ENCODE results near the gene ABR.
"Not testable (repeated sequence)": the region's sequence is repeated elsewhere in the genome, so short reads cannot be mapped to it uniquely, and the experiment has no call there.

Gene ABR

DNA sequence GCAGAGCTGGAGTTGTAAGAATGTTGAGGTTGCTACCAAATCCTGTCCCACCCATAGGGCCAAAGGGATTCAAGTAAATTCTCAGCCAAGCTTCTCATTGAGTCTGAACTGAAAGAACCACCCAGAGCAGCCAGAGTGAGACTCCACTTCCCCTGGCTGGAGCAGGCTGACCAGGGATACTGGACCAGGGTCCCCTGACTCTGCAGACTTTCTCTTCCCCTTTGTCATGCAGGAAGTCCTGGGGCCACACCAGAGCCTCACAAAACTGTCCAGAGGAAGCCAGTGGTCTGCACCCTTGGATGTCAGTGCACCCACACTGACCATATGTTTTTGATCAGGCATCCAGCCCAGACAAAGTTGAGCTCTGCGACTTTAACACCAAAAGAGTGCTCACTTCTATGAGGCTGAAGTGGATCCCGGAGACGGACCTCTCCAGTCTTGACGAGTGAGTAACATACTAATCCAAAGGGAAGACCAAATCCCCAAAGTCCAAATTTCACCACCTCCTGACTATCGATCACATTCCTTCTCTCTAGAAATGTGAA, 204.3 kb downstream of the ABR start:
- no peak for DNase-seq

DNA sequence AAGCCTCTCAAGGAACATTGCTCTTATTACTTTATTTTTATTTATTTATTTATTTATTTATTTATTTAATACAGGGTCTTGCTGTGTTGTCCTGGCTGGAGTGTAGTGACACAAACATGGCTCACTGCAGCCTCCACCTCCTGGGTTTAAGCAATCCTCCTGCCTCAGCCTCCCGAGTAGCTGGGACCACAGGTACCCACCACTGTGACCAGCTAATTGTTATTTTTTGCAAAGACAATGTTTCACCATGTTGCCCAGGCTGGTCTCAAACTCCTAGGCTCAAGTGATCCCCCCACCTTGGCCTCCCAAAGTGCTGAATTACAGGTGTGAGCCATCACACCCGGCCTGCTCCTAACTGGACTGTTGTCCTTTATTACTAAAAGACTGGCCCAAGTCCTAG, 205.0 kb downstream of the ABR start:
- DNase-seq, result not testable (repeated sequence)

DNA sequence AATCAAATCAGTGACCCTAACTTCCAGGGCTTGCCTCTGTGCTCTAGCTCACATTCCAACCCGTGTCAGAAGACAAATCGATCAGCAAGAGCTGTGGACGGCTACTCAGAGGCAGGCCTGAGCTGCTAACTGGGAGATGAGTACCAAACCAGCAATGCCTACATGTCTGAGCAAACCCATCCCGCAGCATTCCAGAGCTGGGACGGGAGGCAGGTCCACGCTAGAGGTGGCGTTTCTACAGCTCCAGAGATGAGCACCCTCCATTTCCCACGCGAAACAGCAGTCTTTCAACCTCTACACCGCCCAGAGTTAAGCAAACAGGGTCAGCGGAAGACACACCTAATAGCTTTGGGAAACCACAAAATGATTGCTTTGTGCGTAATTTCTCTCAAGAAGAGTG, 206.7 kb downstream of the ABR start:
- DNase-seq, result no peak

DNA sequence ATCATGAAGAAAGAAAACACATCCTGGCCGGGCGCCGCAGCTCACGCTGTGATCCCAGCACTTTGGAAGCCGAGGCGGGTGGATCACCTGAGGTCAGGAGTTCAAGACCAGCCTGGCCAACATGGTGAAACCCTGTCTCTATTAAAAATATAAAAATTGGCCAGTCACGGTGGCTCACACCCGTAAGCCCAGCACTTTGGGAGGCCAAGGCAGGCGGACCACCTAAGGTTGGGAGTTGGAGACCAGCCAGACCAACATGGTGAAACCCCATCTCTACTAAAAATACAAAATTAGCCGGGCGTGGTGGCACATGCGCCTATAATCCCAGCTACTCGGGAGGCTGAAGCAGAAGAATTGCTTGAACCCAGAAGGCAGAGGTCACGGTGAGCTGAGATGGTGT, 207.9 kb downstream of the ABR start:
- DNase-seq, result not testable (repeated sequence)

DNA sequence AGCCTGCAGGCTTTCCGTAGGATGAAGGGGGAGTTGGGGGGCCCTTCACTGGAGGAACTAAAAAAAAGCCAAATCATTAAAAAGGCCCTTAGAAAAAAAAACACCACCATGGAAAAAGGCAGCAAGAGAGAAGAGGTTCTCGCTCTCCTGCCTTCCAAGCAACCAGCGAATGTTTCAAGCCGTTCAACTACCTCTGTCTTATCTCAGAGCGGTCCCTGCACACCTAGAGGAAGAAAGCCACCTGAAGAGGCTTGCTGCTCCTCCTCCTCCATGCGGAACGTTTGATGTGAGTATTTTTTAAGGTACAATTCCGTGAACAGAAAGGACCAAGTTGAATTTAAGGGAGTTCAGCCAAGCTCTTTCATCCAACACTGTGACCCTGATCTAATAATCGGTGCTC, 209.4 kb downstream of the ABR start:
- DNase-seq, result no peak

DNA sequence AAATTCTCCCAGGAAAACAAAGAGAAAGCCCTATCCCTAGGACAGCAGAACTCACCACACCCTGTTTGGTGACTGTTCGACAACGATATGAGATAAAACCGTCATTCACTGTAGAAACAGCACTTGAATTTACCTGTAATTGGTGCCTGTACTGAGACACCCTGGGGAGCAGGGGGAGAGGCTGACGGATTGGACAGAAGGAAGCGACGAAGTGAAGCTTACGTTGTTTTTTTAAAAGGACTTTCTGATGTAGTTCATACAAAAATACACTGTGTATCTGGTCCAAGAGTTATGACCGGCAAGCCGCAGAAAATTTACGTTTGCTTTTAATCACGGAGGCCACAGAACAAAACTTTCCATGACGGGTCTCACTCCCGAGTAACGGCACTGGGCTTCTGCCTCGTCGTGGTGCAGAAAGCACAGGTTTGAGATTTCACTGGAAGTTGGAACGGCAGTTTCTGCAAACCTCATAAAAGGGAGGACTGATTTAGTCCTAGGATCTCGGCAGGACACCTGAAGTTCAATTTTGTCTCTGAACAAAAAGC, 209.9 kb downstream of the ABR start:
- DNase-seq, result no peak

DNA sequence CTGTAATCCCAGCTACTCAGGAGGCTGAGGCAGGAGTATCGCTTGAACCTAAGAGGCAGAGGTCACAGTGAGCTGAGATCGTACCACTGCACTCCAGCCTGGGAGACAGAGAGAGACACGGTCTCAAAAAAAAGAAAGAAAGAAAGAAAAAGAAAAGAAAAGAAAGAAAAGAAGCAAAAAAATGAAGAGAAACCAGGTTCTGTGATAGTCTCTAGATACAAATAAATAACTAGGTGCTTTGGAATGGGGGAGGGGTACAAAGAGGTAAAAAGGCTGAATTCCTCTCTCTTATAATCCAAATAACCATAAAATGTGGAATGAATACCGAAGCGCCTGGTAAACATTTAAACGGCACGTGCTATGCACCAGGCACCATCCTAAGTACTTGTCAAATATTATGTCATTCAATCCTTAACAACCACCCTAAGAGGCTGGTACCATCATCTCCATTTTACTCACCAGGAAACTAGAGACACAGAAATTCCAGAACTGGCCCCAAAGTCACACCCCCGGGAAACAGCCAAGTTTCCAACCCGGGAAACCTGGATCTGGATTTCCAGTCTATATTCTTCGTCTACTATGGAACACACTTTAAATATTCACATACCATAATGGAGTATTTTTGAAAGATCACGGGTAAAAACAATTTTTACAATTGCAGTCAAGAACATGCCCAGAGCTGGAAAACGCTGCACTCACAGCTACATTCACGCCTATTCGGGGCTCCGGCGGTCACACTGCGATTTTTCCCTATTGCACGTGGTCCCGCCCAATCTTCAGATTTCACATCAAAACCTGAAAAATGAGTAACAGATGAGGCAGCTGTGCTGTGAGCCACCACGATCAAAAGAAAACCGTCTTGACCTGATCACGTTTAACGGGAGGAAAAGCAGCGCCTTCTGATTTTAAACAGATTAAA, 210.7 kb downstream of the ABR start:
- peak; percentile 37 for DNase-seq

DNA sequence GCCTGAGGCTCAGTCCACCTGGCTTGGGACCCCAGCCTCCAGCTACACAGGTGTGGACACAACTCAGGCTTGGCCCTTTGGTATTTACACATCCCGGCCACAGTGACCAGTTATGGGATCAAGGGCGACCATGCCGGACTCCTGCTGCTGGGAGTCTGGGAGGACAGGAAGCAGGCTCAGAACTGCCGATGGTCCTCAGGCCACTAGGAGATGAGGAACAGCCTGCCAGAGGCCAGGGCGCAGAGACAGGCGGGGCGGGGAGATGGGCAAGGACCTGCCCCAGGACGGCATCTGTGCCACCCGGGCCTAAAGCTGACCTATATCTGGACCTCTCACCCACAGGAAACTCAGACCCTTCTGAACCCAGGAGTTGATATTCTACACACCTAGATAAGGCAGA, 212.7 kb downstream of the ABR start:
- DNase-seq, result no peak

DNA sequence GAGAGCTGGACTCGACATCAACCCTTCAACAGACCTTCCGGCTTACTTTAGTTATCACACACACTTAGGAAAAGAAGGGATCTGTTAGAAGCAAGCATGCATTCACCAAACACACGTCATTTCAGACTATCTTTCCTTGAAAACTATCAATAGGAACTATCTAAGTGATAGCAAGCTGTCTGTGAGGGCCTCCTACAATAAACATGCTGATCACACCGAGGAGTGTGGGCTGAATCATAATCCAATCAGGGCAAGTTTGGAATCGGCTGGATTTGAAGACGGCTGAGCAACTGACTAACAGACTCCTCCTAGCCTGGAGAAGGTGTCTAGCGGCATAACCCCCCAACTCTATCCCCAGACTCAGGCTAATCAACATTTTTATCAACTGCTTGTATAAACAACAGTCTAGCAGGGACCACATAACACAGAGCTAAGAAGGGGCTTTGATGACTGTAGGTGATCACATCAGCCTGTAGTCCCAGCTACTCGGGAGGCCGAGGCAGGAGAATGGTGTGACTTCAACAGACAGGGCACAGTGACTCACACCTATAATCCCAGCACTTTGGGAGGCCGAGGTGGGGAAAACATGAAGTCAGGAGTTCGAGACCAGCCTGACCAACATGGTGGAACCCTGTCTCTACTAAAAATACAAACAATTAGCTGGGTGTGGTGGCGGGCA, 214.3 kb downstream of the ABR start:
- DNase-seq, result no peak

DNA sequence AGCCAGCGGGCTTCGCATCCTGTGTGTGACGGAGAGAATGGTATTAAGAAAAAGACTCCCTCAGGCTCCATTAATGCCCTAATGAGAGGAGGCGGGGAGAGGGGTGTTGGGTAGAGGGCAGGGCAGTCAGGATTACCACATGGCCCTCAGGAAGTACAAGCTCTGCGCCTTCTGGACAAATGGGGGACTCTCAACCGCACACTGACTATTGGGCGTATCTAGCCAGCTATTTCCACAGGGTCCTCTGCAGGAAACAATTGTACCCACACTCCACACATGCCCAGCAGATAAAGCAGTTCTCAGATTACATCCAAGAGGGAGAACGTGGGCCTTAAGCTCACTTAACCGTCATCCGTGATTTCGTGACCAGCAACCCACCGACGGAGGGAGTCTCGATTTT, 214.9 kb downstream of the ABR start:
- DNase-seq, result no peak

DNA sequence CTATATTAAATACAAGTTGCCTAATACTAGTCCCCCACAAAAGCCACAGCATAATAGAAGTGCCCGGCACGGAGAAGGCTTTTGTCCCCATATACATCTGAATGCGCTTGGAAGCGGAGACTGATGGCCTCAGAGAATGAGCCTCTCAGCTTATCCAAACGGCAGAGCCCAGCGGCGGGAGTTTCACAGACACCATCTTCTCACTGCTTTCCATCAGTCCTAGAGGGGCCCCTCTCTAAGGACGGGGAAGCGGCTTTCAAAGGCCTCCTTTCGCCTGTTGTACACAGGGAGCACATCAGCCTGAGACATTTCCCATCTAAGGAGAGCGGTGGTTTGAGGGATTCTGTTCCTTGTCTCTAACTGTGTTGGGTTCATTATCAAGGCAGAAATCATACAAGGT, 217.1 kb downstream of the ABR start:
- DNase-seq, result no peak

DNA sequence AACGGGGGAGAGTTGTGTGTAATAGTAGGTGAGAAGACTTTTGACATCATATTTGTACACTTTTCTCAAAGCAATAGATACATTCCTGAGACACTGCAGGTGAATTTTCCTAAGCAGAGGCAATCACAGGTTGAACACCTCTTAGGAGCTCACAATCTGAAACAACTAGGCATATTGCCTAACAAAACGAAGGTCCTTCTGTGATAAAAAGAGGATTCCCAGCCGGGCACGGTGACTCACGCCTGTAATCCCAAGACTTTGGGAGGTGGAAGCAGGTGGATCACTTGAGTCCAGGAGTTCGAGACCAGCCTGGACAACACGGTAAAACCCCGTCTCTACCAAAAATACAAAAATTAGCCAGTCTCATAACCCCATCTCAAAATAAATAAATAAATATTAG, 217.6 kb downstream of the ABR start:
- DNase-seq, result no peak

DNA sequence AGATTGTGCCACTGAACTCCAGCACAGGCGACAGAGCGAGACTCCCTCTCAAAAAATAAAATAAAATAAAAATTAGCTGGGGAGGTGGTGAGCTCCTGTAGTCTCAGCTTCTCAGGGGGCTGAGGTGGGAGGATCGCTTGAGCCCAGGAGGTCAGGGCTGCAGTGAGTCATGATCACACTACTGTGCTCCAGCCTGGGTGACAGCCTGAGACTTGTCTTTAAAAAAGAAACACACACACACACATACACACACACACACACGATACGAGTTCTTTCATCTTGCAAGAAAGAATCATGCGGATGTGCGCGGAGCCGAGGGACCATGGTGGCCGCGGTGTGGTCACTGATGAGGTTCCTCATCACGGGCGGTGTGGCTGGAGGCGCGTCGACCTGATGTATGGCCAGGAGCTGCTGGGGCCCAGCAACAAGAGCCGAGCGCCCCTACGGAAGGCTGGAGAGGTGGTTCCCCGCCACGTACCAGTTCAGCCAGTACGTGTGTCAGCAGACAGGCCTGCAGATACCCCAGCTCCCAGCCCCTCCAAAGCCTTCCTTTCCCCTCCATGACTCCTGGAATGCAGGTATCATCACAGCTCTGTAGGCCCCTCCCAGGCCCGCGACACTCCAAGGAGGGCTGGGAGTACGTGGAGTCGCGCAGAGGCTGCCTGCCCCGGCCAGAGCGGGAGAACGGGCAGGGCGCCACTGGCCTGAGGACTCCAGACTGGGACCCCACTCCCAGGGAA, 220.9 kb downstream of the ABR start:
- DNase-seq, result no peak

DNA sequence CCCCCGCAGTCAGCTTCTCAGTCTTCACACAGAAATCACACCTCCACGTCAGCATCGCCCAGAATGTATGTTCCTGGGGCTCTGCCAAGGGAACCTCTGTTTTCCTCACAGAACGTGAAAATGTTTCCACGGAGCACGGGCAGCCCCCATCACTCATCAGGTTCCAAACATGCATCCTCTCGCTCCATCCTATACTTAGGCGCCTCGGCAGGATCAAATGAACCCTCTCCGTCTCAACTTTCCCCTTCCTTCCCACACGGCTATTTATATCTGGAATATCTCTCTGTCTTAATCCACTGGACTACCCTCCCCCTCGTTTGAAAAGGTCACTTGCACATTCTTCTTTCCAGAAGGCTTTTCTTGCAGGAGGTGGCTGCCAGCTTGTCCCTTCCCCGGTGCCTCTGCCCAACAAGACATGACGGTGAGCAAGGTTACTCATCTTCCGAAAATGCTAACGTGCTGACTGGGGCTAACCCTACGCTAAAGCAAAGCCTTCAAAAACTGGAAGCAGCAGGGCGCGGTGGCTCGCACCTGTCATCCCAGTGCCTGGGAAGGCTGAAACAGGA, 221.8 kb downstream of the ABR start:
- no peak for DNase-seq

DNA sequence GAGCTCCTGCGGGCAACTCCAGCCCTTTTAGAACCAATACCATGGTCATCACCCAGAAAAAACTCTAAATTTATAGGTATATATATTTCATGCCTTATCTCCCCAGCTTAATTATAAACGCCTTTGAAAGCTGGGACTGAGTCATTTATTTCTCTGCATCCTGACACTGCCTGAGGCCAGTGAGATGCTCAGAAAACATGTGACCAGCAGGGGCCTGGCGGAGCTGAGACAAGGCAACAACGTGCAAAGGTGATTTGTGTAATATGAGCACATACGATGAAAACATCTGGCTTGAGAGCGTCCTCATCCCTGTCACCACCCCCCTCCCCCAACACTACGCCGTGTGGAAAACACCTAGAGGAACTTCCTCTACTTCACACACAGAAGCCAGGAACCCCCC, 222.9 kb downstream of the ABR start:
- DNase-seq, result peak; percentile 12

DNA sequence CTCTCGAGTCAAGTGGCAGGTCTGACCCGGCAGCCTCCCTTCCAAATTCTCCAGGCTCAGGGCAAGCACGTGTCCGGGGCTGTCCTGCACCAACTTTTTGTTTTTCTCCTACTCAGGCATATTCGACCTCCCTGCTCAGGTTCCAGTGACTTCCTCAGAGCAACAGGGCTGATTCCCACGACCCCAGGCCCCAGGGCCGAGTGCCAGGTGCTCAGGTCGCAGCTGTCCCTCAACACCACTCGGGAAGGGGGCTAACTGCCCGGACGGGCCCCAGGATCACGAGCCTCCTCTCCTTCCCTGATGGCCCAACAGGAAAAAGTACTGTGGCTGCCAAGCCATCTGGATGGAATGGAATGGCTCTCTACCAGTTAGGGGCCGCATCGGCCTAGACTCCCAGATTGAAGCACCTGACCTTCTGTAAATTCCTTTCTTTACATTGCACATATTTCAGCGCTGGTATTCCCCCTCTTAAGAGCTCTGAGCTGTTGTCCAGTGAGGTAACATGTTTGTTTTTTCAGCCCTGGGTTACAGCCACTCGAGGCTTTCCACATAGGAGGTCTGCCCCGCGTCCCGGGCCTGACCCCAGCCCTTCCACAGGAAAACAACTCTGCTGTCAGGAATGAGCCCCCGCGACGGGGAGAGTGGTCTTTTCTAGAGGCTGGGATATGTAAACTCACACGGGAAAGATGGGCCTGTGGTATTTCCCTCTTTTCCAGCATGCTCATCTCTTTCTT, 225.2 kb downstream of the ABR start:
- no peak for DNase-seq

DNA sequence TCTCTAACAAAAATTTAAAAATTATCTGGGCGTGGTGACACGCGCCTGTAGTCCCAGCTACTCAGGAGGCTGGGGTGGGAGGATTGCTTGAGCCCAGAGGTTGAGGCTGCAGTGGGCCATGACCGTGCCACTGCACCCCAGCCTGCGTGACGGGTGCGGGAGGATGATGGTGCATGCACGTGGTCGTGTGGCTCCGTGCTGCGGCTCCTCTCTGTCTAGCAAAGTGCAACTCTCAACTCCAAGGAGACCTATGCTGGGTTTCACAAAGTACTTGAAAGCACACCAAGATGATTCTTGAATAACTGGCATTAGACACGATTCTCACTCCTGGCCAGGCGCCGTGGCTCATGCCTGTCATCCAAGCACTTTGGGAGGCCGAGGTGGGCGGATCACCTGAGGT, 226.0 kb downstream of the ABR start:
- no peak for DNase-seq
